Cardiac septum (tissue), 1 donor: ENCODE data around the gene TBKBP1. TPM values are rescaled to one million over a fixed set of nuclear protein-coding genes. Genes with fewer than 3 reads are reported as not detected.
"Not testable (repeated sequence)": the region's sequence is repeated elsewhere in the genome, so short reads cannot be mapped to it uniquely, and the experiment has no call there.

Experiments
- DNase-seq: peaks from one replicate; pipeline ENCODE4 v3.0.0-alpha.2; 2020; ENCODE audit warnings: low spot score
- intact Hi-C: fragments of 100-400 bp; cut with DNase I; formaldehyde crosslinking; loops from one replicate; pipeline ENCODE4 v1.14.0; 2022
- total RNA-seq: library from RNA; stranded (reverse); fragmentation: NEBNext Ultra II Directional; extraction: Animal tissue kit (Norgen Biotek cat#: 25700); gene quantifications from one replicate; pipeline ENCODE4 v1.2.1, GENCODE V29; 2021
- donor health status: DM: no; HTN: no; CAD: no.

The TBKBP1 gene
- total RNA-seq, 1 donor from 2014 or later, result 11.2 TPM

GRCh38 chr17:47675380-47676198, 18.4 kb upstream of the TBKBP1 start:
- intact Hi-C loops, result no loop called here
- DNase-seq, result no peak

- no peak for DNase-seq
- intact Hi-C loops, result no loop called here
Observed at GRCh38 chr17:47676199-47676472, 17.8 kb upstream of the TBKBP1 start.

- intact Hi-C loops, result no loop called here
- DNase-seq, result no peak
Observed at GRCh38 chr17:47676510-47677165, 17.3 kb upstream of the TBKBP1 start.

GRCh38 chr17:47678196-47678595, 15.8 kb upstream of the TBKBP1 start:
- no peak for DNase-seq
- intact Hi-C loops, result no loop called here

- no peak for DNase-seq
- intact Hi-C loops, result no loop called here
Observed at GRCh38 chr17:47682138-47682537, 11.8 kb upstream of the TBKBP1 start.

GRCh38 chr17:47682727-47683126, 11.2 kb upstream of the TBKBP1 start:
- intact Hi-C loops, DNase-seq: not testable (repeated sequence)

- no peak for DNase-seq
- intact Hi-C loops, result no loop called here
Observed at GRCh38 chr17:47684025-47684424, 9.9 kb upstream of the TBKBP1 start.

- intact Hi-C loops, result no loop called here
- DNase-seq, result no peak
Observed at GRCh38 chr17:47684535-47685193, 9.3 kb upstream of the TBKBP1 start.

- DNase-seq, result no peak
- intact Hi-C loops, result no loop called here
Observed at GRCh38 chr17:47685556-47686275, 8.2 kb upstream of the TBKBP1 start.

- no peak for DNase-seq
- intact Hi-C loops, result no loop called here
Observed at GRCh38 chr17:47686276-47686635, 7.7 kb upstream of the TBKBP1 start.

GRCh38 chr17:47686664-47687327, 7.2 kb upstream of the TBKBP1 start:
- DNase-seq, result no peak
- intact Hi-C loops, result no loop called here

GRCh38 chr17:47687328-47687690, 6.7 kb upstream of the TBKBP1 start:
- intact Hi-C loops, result no loop called here

GRCh38 chr17:47687748-47688147, 6.2 kb upstream of the TBKBP1 start:
- no peak for DNase-seq
- intact Hi-C loops, result no loop called here

More at GRCh38 chr17:47687328-47687690, 6.7 kb upstream of the TBKBP1 start:
- DNase-seq, result no peak

GRCh38 chr17:47690121-47690520, 3.8 kb upstream of the TBKBP1 start:
- intact Hi-C loops, result loop anchor here (5.0 to 10.0 kb wide), 3 partner anchors 38 to 205 kb away; partner anchors contain the start of gene SP2
- DNase-seq, result no peak

GRCh38 chr17:47692137-47692894, 1.6 kb upstream of the TBKBP1 start:
- intact Hi-C loops, result loop anchor here (5.0 to 10.0 kb wide), 3 partner anchors 40 to 202 kb away; partner anchors contain the start of gene SP2
- DNase-seq, result no peak

- no peak for DNase-seq
- intact Hi-C loops, result loop anchor here (5.0 to 10.0 kb wide), 3 partner anchors 41 to 202 kb away; partner anchors contain the start of gene SP2
Observed at GRCh38 chr17:47692895-47693730, 848 bp upstream of the TBKBP1 start.

GRCh38 chr17:47694581-47695428, 844 bp downstream of the TBKBP1 start:
- peak; percentile 89 for DNase-seq
- intact Hi-C loops, result loop anchor here (5.0 to 10.0 kb wide), 4 partner anchors 43 to 200 kb away; partner anchors contain the start of gene SP2
